LNCAP (cell line): ENCODE results near the gene SPATA33.

ENCODE experiments used
- TF ChIP-seq, protein P1 (sequence below): fragments of 450-650 bp; IDR thresholded peaks from 2 replicates; pipeline ENCODE4 v1.5.1; 2017; ENCODE audit warnings: mild to moderate bottlenecking

SPATA33 gene

DNA sequence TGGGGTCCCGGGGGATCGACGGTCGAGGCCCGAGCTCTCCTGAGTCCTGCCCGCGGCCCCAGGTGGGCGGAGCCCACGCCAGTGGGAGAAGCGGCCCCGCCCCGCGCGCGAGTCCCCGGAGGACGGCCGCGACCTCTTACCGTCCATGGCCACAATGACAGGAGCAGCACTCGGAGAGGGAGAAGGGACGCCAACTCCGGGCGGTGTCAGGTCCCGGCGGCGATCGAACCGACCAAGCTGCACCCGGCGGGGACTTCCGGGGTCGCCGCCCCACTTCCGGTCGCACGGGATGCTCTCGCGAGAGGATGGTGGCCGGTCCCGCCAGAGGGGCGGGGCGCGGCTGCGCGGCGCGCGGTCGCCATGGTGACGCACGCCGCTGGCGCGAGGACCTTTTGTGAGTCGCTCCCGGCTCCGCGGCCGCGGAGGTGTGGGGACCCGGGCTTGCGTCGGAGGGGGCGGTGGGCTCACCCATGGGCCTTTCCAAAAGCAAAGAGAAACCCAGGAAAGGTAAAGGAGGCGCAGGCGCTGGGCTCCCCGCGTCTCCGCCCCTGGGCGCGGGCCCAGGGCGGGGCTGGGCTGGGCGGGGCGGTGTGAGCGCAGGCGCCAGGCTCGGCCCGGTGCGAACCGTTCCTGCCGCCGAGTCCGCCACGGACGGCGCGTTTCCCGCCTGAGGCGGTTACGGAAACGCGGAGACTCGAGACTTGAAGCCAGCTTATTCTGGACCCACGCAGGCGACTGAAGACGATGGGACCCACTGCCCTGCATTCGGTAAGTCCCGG lies at the start of gene SPATA33, which contains the start of gene CHMP1A:
TSS of gene SPATA33 (plus strand) at position 395 of the 779 bp plus-strand sequence. CDS start at position 471, 76 bp downstream.
TSS of gene CHMP1A (minus strand) at position 267 of the 779 bp plus-strand sequence. CDS start at position 147, 120 bp downstream.
- TF ChIP-seq, protein P1, sequence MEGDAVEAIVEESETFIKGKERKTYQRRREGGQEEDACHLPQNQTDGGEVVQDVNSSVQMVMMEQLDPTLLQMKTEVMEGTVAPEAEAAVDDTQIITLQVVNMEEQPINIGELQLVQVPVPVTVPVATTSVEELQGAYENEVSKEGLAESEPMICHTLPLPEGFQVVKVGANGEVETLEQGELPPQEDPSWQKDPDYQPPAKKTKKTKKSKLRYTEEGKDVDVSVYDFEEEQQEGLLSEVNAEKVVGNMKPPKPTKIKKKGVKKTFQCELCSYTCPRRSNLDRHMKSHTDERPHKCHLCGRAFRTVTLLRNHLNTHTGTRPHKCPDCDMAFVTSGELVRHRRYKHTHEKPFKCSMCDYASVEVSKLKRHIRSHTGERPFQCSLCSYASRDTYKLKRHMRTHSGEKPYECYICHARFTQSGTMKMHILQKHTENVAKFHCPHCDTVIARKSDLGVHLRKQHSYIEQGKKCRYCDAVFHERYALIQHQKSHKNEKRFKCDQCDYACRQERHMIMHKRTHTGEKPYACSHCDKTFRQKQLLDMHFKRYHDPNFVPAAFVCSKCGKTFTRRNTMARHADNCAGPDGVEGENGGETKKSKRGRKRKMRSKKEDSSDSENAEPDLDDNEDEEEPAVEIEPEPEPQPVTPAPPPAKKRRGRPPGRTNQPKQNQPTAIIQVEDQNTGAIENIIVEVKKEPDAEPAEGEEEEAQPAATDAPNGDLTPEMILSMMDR = no peak

DNA sequence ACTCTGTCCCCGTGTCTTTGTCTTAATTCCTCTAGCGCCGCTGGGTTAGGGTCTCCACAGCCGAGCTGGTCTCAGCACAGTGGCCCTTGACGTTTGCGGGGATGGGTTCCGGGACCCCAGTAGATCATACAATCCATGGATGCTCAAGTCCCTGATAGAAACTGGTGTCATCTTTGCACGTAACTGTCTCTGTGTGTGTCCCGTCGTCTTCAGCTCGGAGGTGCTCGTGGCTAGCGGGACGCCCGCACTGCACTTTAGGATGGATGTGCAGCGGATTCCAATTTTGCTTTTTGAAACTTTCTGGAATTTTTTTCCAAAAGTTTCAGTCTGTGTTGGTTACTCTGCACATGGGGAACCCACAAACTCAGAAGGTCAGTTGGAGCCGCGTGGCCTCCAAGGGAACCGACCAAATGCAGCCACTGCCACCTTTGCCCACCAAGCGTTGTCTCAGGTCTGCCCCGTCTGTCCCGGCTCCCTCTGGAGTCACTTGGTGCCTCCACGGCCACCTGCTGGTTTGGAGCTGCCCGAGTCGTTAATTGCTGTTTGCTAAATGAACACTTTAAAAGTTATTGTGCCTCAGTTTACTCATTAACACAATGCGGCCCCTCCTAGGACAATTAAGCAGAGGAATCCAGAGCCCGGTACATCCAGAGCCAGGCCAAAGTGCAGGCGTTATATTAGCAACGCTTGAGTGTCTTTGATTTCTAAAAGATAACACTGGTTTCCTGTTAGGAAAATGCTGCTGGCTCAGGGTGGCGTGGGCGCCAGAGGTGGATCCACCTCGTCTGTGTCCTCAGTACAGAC lies 49.5 kb upstream of the SPATA33 start:
- TF ChIP-seq, protein P1 = no peak

DNA sequence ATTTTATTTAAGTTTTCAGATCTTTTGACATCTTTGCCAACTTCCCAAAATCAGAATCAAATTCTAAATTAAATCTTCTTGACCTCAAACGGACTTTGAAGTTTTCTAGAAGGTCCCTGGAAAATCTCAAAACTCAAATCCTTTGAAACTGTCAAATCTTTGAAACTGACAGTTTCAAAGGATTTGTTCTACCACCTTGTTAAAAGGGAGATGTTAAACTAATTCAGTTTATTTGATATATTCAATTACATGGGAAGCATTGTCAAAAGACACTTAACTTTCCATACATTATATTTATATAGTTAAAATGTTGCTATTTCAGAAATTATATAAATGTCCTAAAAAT lies 47.6 kb upstream of the SPATA33 start:
- TF ChIP-seq, protein P1 = no peak

DNA sequence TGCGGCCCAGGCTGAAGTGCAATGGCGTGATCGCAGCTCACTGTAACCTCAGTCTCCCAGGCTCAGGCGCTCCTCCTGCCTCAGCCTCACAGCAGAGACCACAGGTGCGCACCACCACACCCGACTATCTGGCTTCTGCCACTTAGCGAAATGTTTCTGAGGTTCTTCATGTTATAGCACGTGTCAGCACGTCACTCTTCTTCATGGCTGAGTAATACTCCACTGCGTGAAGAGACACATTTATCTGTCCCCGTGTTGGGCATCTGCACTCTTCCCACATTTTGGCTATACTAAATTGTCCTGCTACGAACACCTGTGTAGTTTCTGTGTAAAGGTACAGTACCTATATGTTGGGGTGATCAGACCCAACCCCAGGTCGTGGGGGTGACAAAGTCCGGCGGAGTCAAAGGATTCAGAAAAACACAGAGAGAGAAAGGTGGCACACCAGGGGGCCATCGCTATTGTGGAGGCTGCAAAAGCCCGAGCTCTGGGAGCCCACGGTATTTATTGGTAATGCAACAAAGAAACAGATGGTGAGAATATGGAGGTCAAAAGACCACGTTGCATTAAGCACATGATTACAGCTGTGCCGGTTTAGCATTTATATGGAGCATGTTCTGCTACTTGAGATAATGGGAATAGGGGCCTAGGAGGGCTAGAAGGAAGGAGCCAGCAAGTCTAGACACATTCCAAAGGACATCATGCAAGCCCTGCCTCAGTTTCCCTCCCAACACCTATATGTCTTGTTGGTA lies 45.0 kb upstream of the SPATA33 start:
- TF ChIP-seq, protein P1 = no peak

DNA sequence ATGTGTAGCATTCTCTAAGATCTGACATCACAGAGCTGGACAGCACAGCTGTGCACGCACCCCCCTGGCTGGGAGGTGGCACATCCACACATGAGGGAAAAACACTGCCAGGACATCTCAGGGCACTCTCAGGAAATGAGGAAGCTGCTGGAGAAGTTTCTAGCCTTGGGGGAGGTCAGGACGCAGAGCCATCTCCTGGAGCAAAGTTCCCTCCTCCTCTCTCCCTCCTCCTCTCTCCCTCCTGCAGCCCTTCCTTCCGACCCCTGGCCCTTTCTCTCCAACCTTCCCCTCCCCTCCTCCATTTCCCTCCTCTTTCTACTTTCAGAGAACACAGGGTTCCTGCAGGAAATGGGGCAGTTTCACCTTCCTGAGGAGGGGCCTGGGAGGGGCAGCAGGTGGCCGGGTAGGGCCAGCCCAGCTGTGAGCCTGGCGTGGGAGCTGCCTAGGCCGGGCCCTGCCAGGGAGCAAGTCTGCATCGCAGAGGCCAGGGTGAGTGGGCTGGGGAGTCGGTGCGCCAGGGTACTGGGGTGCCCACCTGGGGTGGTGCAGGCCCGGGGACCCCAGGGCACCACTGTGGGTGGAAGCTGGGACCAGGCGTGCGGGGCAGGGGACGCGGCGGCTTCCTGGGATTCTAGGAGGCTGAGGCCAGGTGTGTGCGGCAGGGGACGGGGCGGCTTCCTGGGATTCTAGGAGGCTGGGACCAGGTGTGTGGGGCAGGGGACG lies 44.2 kb upstream of the SPATA33 start, which contains the start of gene DPEP1:
TSS of gene DPEP1 (plus strand) at position 412 of the 723 bp plus-strand sequence. CDS start 16,769 bp downstream, outside the sequence.
- TF ChIP-seq, protein P1 = no peak

DNA sequence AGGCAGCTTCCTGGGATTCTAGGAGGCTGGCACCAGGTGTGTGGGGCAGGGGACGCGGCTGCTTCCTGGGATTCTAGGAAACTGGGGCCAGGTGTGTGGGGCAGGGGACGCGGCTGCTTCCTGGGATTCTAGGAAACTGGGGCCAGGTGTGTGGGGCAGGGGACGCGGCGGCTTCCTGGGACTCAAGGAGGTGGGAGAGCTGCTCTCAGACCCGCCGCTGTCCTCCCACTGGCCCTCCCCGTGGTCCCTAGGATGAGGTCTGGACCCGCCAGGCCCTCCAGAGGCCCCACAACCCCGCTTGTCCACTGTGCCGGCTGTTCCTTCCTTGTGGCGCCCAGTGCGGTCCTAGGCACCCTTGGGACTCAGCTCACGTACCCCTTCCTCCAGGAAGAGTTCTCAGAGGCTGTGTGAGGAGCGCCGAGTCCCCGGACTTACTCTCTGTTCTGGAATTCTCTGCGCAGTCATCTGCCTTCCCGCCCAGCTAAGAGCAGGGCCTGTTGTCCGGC lies 43.6 kb upstream of the SPATA33 start:
- TF ChIP-seq, protein P1 = no peak
